Muscle layer of duodenum (tissue), 2 donors: ENCODE measurements around the gene DHX30.
"Not testable (repeated sequence)": the region's sequence is repeated elsewhere in the genome, so short reads cannot be mapped to it uniquely, and the experiment has no call there.

ENCODE experiments used
- H3K27ac ChIP-seq: one replicate; pipeline ENCODE4 v1.7.0; 2013; ENCODE audit warnings: mild to moderate bottlenecking, low read length
- H3K27me3 ChIP-seq: one replicate; pipeline ENCODE4 v1.7.0; 2013; ENCODE audit warnings: low read depth, mild to moderate bottlenecking, control low read depth, low read length
- H3K36me3 ChIP-seq, 2 donors: one replicate each; pipeline ENCODE4 v1.7.0; 2013; ENCODE audit warnings: low read length in 2 of 2, control low read depth in 1 of 2, mild to moderate bottlenecking in 1 of 2; ENCODE audit not compliant: insufficient read depth in 2 of 2, control insufficient read depth in 1 of 2
- H3K4me1 ChIP-seq, 2 donors: one replicate each; pipeline ENCODE4 v1.7.0; 2013; ENCODE audit warnings: low read length in 2 of 2, mild to moderate bottlenecking in 2 of 2, control low read depth in 1 of 2, moderate library complexity in 1 of 2; ENCODE audit not compliant: insufficient read depth in 2 of 2, control insufficient read depth in 1 of 2
- H3K4me3 ChIP-seq, 2 donors: one replicate each; pipeline ENCODE4 v1.7.0; 2013; ENCODE audit warnings: low read length in 2 of 2, low read depth in 1 of 2, mild to moderate bottlenecking in 1 of 2
- H3K9me3 ChIP-seq, 2 donors: one replicate each; pipeline ENCODE4 v1.7.0; 2013; ENCODE audit warnings: low read length in 2 of 2, control low read depth in 1 of 2, mild to moderate bottlenecking in 1 of 2; ENCODE audit not compliant: control insufficient read depth in 1 of 2
- donor health status: healthy.

DHX30 gene

DNA sequence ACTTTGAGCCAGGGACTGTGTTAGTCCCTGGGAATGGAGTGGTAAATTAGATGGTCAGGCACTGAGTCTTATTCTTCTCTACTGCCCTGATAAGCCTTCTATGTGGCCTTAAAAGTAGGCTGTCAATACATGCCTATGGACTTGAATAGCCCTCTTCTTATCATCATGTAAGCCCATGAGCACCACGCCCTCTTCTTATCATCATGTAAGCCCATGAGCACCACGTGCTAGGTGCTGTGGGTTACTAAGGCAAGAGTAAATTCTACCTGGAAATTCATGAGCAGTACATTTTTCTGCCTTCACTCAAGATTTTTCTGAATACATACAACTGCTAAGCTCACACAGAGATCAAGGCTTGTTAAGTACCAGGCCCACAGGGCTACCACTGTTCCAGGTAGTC lies 68.5 kb downstream of the DHX30 start:
- Histone ChIP-seq H3K27me3 (no peaks in the 10 kb centered on the region), H3K4me3 (no peak overlapping the region), H3K4me1 (no peaks in the 10 kb centered on the region), H3K36me3 (peaks cover 73 to 83% of the 10 kb centered on the region in 2 donors), H3K27ac (no peak overlapping the region), H3K9me3 (no peaks in the 10 kb centered on the region)

DNA sequence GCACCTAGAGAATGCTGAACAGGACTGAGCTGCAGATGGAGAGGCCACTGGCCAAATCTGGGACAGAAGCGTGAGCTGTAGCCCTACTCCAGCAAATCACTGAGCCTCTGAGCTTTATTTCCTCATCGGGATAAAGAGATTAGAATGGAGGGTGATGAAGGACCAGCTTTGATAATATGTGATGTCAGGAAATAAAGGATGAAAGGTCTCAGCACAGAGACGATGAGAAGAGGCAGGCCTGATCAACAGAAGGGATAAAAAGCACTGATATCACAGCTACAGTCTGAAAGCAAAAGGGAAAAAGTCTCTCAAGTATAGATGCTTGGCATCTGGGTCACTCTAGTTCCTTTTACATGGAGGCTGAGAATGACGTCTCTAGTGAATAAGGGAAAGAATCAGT lies 70.0 kb downstream of the DHX30 start:
- peaks cover 66 to 74% of the 10 kb centered on the region in 2 donors for H3K36me3 ChIP-seq
- H3K4me1 ChIP-seq: no peaks in the 10 kb centered on the region
- H3K4me3 ChIP-seq: no peak overlapping the region
- H3K9me3 ChIP-seq: no peaks in the 10 kb centered on the region
- no peak overlapping the region for H3K27ac ChIP-seq
- H3K27me3 ChIP-seq: no peaks in the 10 kb centered on the region

DNA sequence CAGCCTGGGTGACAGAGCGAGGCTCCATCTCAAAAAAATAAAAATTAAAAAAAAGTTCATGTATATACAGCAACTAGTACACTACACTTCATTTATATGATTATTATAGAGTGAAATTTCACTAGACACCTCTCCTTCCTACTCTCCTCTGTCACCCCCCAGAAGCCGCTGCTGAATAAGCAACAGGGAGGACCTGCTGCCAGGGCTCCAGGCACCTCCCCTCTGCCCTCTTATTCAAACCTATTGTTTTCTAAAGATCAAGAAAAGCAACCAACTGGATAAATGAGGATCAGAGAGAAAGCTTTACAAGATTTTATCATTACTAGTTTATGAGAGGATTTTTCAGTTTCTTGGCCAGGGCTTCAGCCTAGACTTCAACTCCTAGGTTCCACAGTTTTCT lies 71.5 kb downstream of the DHX30 start:
- Histone ChIP-seq H3K27ac (no peak overlapping the region), H3K27me3 (no peaks in the 10 kb centered on the region), H3K36me3 (peaks cover 51 to 59% of the 10 kb centered on the region in 2 donors), H3K4me3 (no peak overlapping the region), H3K9me3 (no peaks in the 10 kb centered on the region), H3K4me1 (peaks cover 0 to 3% of the 10 kb centered on the region in 2 donors)

DNA sequence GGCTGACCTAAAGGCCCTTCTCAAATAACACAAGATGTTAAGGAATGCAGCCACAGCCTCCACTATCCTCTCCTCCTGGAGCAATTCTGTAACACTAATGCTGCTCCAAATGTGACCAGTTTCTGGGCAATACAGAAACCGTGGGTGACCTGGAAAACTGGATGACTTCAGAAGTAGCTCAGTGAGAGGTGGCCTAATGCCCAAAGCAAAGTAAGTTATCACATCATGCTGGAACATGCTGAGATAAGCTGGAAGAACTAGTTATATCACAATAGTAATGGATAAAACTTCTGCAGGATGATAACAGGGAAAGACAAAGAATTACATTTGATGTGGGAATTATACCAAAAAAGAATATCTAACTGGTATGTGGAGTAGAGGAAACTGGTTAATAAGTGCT lies 72.0 kb downstream of the DHX30 start:
- no peak overlapping the region for H3K4me3 ChIP-seq
- H3K27me3 ChIP-seq: no peaks in the 10 kb centered on the region
- no peaks in the 10 kb centered on the region for H3K9me3 ChIP-seq
- no peak overlapping the region for H3K27ac ChIP-seq
- peaks cover 0 to 3% of the 10 kb centered on the region in 2 donors for H3K4me1 ChIP-seq
- H3K36me3 ChIP-seq: peaks cover 46 to 54% of the 10 kb centered on the region in 2 donors

DNA sequence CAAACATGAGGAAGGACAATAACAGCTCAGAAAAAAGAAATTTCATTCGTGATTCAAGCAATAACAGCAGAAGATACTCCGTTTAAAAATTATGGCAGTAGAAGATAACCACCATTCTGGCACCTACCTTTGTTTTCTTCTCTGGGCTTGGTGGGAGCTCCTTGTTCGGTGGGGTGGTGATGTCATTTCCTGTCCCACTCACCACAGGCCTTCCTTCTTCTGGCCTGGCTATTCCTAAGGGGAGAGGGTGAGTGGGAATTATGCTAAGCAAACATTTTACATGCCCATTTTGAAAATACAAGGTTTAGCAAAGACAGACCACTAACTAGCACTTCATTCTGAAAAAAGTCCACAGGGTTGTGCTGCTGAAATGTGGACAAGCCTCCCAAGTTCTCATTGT lies 74.4 kb downstream of the DHX30 start:
- H3K4me3 ChIP-seq: no peak overlapping the region
- H3K36me3 ChIP-seq: peaks cover 27 to 33% of the 10 kb centered on the region in 2 donors
- no peaks in the 10 kb centered on the region for H3K9me3 ChIP-seq
- no peak overlapping the region for H3K27ac ChIP-seq
- H3K27me3 ChIP-seq: no peaks in the 10 kb centered on the region
- peaks cover 0 to 3% of the 10 kb centered on the region in 2 donors for H3K4me1 ChIP-seq

DNA sequence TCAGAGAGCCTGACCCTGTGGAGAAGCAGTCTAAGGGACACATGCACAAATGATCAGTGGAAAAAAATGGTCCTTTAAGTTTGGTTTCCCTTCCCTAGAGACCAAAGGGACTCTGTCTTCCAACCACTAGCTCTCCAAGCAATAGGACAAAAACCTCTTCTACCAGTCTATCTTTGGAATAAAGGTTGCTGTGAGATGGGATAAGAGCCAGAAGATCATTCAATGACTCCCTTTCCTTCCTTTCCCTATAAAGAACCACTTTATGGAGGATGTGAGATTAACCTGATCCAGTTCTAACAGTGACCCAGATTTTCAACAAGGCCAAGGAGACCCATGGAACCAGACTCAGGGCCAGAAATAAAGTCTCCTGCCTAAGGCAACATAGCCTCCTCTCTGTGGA lies 74.8 kb downstream of the DHX30 start:
- no peak overlapping the region for H3K27ac ChIP-seq
- no peaks in the 10 kb centered on the region for H3K9me3 ChIP-seq
- peaks cover 0 to 3% of the 10 kb centered on the region in 2 donors for H3K4me1 ChIP-seq
- H3K36me3 ChIP-seq: peaks cover 23 to 29% of the 10 kb centered on the region in 2 donors
- no peak overlapping the region for H3K4me3 ChIP-seq
- no peaks in the 10 kb centered on the region for H3K27me3 ChIP-seq

DNA sequence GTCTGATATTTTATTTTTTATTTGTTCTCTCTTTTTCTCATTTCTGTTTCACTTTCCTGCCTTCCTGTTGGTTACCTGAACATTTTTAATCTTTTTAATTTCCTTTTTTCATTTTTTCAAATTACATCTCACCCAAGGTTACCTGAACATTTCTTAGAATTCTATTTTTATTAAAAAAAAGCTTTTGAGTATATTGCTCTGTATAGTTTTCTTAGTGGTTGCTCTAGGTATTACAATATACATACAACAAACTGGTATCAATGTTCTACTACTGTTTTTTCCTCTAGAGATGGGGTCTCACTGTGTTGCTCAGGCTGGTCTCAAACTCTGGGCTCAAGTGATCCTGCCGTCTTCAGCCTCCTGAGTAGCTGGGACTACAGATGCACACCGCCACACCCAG lies 79.4 kb downstream of the DHX30 start:
- Histone ChIP-seq H3K9me3 (no peaks in the 10 kb centered on the region), H3K27ac (no peak overlapping the region), H3K4me3 (no peak overlapping the region), H3K27me3 (no peaks in the 10 kb centered on the region), H3K4me1 (peaks cover 0 to 7% of the 10 kb centered on the region in 2 donors), H3K36me3 (peaks cover 11 to 13% of the 10 kb centered on the region in 2 donors)

DNA sequence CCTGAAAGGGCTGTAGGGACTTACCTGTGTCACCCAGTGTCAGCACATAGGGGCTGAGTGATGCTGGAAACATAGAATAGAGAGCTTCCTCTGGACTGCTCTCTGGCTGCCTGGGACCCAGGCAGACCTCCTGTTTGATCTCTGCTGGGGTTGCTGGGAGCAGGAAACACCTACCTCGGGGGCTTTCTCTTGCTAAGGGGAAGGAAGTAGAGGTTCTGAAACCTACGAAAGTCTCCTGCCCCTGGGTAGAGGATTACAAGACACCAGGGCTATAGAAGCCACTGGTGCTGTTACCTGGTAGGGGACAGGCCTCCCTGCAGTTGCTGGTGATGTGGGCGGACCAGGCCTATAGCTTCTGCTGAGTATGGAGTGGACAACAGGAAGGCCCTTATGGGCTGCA lies 81.7 kb downstream of the DHX30 start:
- Histone ChIP-seq H3K36me3 (peaks cover 9 to 18% of the 10 kb centered on the region in 2 donors), H3K4me1 (peaks cover 0 to 10% of the 10 kb centered on the region in 2 donors), H3K4me3 (no peak overlapping the region)

DNA sequence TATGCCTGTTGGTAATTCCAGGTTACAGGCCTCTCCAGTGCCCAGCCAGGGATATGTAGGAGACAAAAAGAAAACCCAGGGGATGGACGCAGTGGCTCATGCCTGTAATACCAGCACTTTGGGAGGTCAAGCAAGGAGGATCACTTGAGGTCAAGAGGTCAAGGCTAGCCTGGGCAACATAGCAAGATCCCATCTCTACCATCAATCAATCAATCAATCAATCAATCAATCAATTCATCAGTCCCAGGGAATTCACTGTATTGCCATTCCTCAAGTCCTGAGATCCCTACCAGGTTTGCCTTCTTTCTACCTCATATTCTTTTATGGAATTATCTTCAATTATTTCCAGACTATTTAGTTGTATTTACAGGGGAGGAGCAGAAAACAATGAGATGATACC lies 82.2 kb downstream of the DHX30 start:
- peaks cover 0 to 13% of the 10 kb centered on the region in 2 donors for H3K4me1 ChIP-seq
- no peaks in the 10 kb centered on the region for H3K27me3 ChIP-seq
- no peak overlapping the region for H3K27ac ChIP-seq
- H3K36me3 ChIP-seq: peaks cover 9 to 18% of the 10 kb centered on the region in 2 donors
- no peak overlapping the region for H3K4me3 ChIP-seq
- H3K9me3 ChIP-seq: no peaks in the 10 kb centered on the region

More for the DNA sequence above, 81.7 kb downstream of the DHX30 start:
- Histone ChIP-seq H3K9me3 (no peaks in the 10 kb centered on the region), H3K27me3 (no peaks in the 10 kb centered on the region), H3K27ac (no peak overlapping the region)

DNA sequence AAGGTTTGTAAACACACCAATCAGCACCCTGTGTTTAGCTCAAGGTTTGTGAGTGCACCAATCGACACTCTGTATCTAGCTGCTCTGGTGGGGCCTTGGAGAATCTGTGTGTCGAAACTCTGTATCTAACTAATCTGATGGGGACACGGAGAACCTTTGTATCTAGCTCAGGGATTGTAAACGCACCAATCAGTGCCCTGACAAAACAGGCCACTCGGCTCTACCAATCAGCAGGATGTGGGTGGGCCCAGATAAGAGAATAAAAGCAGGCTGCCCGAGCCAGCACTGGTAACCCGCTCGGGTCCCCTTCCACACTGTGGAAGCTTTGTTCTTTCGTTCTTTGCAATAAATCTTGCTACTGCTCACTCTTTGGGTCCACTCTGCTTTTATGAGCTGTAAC lies 85.1 kb downstream of the DHX30 start:
- not testable (repeated sequence) for H3K27me3 ChIP-seq, H3K27ac ChIP-seq, H3K4me3 ChIP-seq, H3K9me3 ChIP-seq
- Histone ChIP-seq H3K36me3 (peaks cover 18% of the 10 kb centered on the region in 2 donors), H3K4me1 (peaks cover 9 to 35% of the 10 kb centered on the region in 2 donors)

DNA sequence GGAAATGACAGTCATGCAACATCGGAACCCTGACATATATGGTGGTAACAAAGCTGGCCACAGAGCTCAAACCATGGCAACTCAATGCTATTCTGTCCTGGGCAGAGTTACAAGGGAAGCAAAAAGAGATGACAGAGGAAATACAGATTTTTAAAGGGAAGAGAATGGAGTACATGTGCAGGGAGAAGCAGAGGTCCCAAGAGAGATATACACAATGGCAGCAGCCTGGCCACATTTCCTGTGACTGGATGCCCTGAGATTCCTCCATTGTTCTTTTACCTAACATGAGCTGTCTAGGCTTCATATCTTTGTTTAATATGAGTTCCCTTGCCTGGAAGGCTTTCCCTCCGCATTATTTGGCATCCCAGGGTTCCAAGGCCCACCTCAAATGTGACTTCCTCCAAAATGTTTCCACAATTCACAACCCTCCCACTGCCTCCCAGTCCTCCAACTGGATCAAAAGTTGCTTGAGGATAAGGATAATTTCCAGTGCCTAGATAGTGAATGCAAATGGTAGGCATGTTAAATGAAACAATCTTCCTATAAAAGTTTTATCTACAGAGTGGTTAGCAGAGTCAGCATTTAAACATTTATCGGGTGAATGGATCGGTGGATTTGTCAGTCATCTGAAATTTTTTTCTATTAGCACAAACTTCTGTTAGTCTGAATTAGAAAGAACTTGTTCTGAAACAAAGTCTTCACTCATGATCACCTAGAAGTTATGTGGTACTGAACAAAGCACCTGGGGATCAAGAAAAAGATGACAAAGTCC lies 86.2 kb downstream of the DHX30 start:
- no peaks in the 10 kb centered on the region for H3K9me3 ChIP-seq
- peaks cover 18% of the 10 kb centered on the region in 2 donors for H3K36me3 ChIP-seq
- no peak overlapping the region for H3K27ac ChIP-seq
- peaks cover 9 to 35% of the 10 kb centered on the region in 2 donors for H3K4me1 ChIP-seq
- H3K4me3 ChIP-seq: no peak overlapping the region
- H3K27me3 ChIP-seq: no peaks in the 10 kb centered on the region
